Lower lobe of right lung (tissue), 2 donors: ENCODE results near the gene VPS52. TPM values are rescaled to one million over a fixed set of nuclear protein-coding genes. Genes with fewer than 3 reads are reported as not detected.

ENCODE experiments used
- ATAC-seq, 2 donors: fragments of 200-7000 bp; cut with Tn5 transposase; one replicate each; pipeline ENCODE4 v1.9.1; 2020 to 2022; ENCODE audit warnings: mild to moderate bottlenecking in 2 of 2, moderate library complexity in 2 of 2
- DNase-seq: peaks from one replicate; pipeline ENCODE4 v3.0.0-alpha.2; 2020
- H3K27ac ChIP-seq: fragments of 200-600 bp; one replicate; pipeline ENCODE4 v1.8.0; 2022
- H3K27me3 ChIP-seq: fragments of 200-600 bp; one replicate; pipeline ENCODE4 v1.8.0; 2022; ENCODE audit warnings: low read depth
- H3K36me3 ChIP-seq: fragments of 200-600 bp; one replicate; pipeline ENCODE4 v1.8.0; 2022; ENCODE audit warnings: mild to moderate bottlenecking
- H3K4me1 ChIP-seq: fragments of 200-600 bp; one replicate; pipeline ENCODE4 v1.8.0; 2022
- H3K4me3 ChIP-seq: fragments of 200-600 bp; one replicate; pipeline ENCODE4 v1.8.0; 2022; ENCODE audit warnings: mild to moderate bottlenecking
- H3K9me3 ChIP-seq: fragments of 200-600 bp; one replicate; pipeline ENCODE4 v1.8.0; 2022
- intact Hi-C: fragments of 100-400 bp; cut with DNase I; formaldehyde crosslinking; loops from one replicate; pipeline ENCODE4 v1.11.0; 2022
- total RNA-seq: library from RNA; stranded (reverse); fragmentation: NEBNext Ultra II Directional; extraction: Animal tissue kit (Norgen Biotek cat#: 25700); gene quantifications from one replicate; pipeline ENCODE4 v1.2.1, GENCODE V29; 2021
- TF ChIP-seq, protein P1 (sequence below): fragments of 200-600 bp; IDR thresholded peaks from one replicate; pipeline ENCODE4 v1.8.0; 2022; ENCODE audit warnings: antibody characterized with exemption, mild to moderate bottlenecking
- donor health status: DM: no; HTN: yes; CAD: no; lungs with severe emphysema.

The VPS52 gene
- total RNA-seq, 1 donor from 2014 or later = 59.7 TPM

DNA sequence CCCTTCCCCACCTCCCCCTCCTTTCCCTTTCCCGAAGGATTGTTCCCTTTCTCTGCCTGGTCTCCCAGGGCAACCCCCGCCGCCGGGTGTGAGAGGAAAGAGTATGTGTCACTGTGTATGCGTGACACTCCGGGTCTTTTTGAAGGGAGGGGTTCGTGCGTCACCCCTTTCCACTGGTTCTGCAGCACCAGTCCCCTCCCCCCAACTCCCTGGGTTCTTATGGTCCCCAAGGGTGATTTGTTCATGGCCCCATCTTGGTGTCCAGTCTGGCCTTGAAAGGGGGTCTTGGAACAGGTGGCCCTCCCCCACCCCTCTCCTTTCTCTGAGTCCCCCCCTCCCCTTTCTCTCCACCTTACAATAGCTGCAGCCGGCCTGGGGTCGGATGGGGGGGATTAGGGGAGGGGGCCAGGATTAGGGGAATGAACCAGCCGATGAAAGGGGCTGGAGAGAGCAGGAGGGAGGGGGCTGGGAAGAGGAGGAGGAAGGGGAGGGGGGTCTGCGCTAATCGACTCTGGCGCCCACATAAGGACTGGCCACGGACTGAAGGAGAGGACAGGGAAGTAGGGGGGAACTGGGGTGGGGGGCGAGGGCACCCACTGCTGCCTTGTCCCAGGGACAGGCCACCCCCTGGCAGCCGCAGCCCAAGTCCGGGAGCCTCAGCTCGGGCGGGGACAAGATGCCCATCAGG lies 64.7 kb downstream of the VPS52 start:
- ATAC-seq (no peak), DNase-seq (no peak)
- peak overlapping the region; percentile 95 for H3K27ac ChIP-seq
- intact Hi-C loops = no loop called here
- TF ChIP-seq, protein P1, sequence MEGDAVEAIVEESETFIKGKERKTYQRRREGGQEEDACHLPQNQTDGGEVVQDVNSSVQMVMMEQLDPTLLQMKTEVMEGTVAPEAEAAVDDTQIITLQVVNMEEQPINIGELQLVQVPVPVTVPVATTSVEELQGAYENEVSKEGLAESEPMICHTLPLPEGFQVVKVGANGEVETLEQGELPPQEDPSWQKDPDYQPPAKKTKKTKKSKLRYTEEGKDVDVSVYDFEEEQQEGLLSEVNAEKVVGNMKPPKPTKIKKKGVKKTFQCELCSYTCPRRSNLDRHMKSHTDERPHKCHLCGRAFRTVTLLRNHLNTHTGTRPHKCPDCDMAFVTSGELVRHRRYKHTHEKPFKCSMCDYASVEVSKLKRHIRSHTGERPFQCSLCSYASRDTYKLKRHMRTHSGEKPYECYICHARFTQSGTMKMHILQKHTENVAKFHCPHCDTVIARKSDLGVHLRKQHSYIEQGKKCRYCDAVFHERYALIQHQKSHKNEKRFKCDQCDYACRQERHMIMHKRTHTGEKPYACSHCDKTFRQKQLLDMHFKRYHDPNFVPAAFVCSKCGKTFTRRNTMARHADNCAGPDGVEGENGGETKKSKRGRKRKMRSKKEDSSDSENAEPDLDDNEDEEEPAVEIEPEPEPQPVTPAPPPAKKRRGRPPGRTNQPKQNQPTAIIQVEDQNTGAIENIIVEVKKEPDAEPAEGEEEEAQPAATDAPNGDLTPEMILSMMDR = no peak
- H3K4me1 ChIP-seq = peaks cover 45% of the 10 kb centered on the region
- H3K27me3 ChIP-seq = no peaks in the 10 kb centered on the region
- H3K36me3 ChIP-seq = peaks cover 35% of the 10 kb centered on the region
- H3K9me3 ChIP-seq = no peaks in the 10 kb centered on the region
- peak overlapping the region; percentile 83 for H3K4me3 ChIP-seq

DNA sequence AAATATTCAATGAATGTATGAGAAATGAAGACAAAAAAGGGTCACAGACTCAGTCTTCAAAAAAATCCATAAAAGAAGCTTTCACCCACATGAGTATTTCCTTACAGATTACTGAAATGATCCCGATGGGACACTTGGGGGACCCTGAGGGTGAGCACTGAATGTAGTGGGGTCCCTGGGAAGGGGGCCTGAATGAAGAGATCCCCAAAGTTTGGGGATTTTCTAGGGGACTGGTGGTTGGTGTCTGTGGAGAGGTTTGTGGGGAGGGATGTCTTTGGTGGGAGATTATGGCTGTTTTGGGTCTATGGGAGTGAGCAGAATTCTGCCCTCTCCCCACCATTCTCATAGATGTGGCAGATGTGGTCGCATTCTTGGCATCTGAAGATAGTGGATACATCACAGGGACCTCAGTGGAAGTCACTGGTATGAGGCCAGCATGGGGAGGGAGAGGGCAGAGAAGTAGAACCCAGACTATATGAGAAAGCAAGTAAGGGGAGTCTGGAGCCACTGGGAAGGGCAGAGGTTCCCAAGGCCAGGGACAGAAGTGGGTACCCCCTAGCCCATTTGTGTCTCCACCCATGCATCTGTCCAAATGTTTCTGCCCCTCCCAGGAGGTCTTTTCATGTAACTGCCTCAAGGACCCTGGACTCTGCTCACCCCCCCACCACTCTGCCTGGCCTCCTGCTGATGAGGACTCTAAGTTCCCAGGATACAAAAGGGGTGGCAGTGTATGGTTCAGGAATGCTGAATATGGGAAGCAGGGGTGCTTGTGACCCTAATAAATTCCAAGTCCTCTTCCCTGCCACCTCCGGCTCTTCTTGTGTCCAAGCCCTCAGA lies 65.4 kb downstream of the VPS52 start:
- Histone ChIP-seq H3K4me3 (no peak overlapping the region), H3K27ac (no peak overlapping the region), H3K9me3 (no peaks in the 10 kb centered on the region), H3K4me1 (peaks cover 53% of the 10 kb centered on the region), H3K27me3 (no peaks in the 10 kb centered on the region), H3K36me3 (peaks cover 36% of the 10 kb centered on the region)
- ATAC-seq = no peak
- no peak for DNase-seq
- TF ChIP-seq, protein P1 = no peak
- intact Hi-C loops = no loop called here

DNA sequence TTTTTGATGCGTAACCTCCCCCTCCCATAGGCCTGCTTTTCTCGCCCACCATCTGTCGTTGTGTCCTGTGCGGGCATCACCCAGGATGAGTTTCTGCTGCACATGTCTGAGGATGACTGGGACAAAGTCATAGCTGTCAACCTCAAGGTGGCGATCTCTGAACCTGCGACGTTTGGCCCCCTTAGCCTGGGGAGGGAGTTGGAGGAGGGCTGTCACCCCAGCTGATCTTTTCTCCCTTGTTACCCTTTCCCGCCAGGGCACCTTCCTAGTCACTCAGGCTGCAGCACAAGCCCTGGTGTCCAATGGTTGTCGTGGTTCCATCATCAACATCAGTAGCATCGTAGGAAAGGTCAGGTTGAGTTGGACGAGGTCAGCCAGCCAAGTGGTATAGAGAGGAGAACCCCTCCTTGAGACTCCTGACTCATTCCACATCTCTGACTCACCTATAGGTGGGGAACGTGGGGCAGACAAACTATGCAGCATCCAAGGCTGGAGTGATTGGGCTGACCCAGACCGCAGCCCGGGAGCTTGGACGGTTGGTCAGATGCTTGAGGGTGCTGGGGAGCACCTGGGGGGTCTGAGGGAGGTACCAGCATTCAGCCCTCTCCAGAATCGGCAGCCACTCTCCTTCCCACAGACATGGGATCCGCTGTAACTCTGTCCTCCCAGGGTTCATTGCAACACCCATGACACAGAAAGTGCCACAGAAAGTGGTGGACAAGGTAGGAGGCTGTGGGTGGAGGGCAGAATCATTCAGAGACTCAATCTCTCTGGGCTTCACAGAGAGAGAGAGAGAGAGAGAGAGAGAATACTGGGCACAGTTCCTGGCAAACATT lies 66.3 kb downstream of the VPS52 start:
- Histone ChIP-seq H3K4me1 (peaks cover 53% of the 10 kb centered on the region), H3K4me3 (peak overlapping the region; percentile 80), H3K27ac (peak overlapping the region; percentile 77), H3K9me3 (no peaks in the 10 kb centered on the region), H3K27me3 (no peaks in the 10 kb centered on the region), H3K36me3 (peaks cover 30% of the 10 kb centered on the region)
- intact Hi-C loops = no loop called here
- ATAC-seq = no peak
- DNase-seq = no peak
- TF ChIP-seq, protein P1 = no peak

DNA sequence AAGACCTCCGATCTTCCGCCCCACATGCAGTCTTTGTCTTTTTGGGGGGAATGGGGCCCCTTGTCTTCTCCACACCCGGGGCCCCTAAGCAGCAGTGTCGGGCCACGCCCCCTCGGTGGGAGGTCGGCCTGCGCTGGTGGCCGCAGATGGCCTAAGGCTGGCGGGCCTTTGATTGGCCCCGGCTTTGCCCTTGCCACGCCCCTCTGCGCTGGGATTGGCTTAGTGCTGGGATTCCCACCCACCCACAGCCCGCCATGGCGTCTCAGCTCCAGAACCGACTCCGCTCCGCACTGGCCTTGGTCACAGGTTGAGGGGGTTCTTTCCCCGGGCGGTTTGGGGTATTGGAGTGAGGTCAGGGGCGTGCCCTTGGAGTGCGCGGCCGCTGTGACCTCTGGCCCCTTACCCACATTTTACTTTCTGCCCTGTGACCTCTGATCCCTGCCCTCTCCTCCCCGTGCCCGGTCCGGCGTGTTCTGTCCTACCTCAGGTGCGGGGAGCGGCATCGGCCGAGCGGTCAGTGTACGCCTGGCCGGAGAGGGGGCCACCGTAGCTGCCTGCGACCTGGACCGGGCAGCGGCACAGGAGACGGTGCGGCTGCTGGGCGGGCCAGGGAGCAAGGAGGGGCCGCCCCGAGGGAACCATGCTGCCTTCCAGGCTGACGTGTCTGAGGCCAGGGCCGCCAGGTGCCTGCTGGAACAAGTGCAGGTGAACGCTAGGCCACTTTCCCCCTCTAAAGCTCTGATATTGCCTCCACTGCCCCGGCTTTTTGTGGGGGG lies 67.1 kb downstream of the VPS52 start, which contains the start of gene HSD17B8:
Gene HSD17B8, plus strand, starts transcription at position 241 of the 776 bp plus-strand sequence. Its CDS starts 14 bp downstream, at position 255.
- peak within 1 kb of the TSS; percentile 77 for H3K27ac ChIP-seq
- H3K27me3 ChIP-seq = no peaks in the 10 kb centered on the region
- DNase-seq (peak; percentile 97), ATAC-seq (peak; percentile 78 to 81)
- peak within 1 kb of the TSS; percentile 80 for H3K4me3 ChIP-seq
- H3K9me3 ChIP-seq = no peaks in the 10 kb centered on the region
- peaks cover 22% of the 10 kb centered on the region for H3K36me3 ChIP-seq
- TF ChIP-seq, protein P1 = no peak
- intact Hi-C loops = no loop called here
- H3K4me1 ChIP-seq = peaks cover 53% of the 10 kb centered on the region

DNA sequence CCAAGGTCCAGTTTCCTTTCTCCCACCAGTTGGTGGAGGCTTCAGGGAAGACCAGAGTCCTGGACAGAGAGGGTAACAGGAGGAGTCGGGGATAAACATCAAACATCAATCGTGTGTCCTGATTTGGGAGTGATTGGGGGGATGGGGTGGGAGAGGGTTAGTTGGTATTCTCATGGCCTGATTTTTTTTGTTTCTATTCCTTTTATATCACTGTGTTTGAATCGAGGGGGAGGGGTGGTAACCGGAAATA lies 67.6 kb downstream of the VPS52 start:
- DNase-seq = no peak
- Histone ChIP-seq H3K4me3 (peak overlapping the region; percentile 80), H3K36me3 (peaks cover 19% of the 10 kb centered on the region), H3K4me1 (peaks cover 55% of the 10 kb centered on the region), H3K27ac (no peak overlapping the region), H3K9me3 (no peaks in the 10 kb centered on the region), H3K27me3 (no peaks in the 10 kb centered on the region)
- TF ChIP-seq, protein P1 = no peak
- intact Hi-C loops = no loop called here
- ATAC-seq = no peak
